D341Med (cell line): Measurements from ENCODE around the gene RPS3A.
"Not testable (repeated sequence)": the region's sequence is repeated elsewhere in the genome, so short reads cannot be mapped to it uniquely, and the experiment has no call there.

ENCODE experiments used
- DNase-seq: peaks from one replicate; pipeline ENCODE4 v3.0.0; 2012; ENCODE audit warnings: low spot score

RPS3A gene

GRCh38 chr4:151117371-151117962, 18.0 kb downstream of the RPS3A start:
- DNase-seq: peak; percentile 68

DNA sequence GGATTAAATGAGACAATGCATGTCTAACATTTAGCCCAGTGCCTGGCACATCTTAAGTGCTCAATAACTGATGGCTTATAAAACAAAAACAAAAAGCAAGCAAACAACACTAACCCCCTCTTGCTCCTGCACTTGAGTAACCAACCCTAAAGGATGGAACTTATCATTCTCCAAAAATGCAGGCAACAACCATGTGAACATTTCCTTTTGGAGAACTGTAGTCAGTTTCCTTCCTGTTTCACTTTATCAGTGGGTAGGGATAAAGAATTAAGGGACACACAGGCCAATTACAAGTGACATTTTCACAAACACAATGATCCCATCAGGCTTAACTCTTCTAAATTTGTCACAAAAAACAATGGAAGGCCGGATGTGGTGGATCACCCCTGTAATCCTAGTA, 30.4 kb downstream of the RPS3A start:
- no peak for DNase-seq

DNA sequence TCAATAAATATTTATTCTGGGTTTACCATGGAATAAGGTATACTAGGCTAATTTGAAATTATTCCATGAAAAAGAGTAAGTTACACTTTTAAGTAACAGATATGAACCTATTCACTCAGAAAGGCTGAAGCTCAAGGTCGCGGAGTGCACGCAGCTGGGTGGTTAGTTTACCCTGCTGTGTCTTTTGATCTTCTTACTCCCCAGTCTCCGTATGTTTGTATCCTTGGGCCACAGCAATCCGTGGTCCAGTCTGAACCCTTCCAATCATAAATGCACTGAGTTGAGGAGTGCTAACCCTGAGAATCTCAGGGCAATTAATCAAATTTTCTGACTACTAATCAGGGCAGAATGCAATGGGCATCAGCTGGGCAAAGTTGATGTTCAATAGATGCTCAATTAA, 33.9 kb downstream of the RPS3A start:
- DNase-seq: no peak

DNA sequence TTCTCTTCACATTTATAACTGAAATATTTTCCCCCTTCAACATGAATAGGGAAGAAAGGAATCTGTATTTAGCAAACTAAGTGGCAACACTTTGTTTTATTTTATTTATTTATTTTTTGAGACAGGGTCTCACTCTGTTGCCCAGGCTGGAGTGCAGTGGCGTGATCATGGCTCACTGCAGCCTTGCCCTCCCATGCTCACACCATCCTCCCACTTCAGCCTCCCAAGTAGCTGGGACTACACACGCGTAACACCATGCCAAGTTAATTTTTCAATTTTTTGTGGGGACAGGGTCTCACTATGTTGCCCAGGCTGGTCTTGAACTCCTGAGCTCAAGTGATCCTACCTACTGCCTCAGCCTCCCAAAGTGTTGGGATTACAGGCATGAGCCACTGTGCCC, 36.6 kb downstream of the RPS3A start:
- not testable (repeated sequence) for DNase-seq

GRCh38 chr4:151139814-151140213, 40.4 kb downstream of the RPS3A start:
- DNase-seq: no peak

DNA sequence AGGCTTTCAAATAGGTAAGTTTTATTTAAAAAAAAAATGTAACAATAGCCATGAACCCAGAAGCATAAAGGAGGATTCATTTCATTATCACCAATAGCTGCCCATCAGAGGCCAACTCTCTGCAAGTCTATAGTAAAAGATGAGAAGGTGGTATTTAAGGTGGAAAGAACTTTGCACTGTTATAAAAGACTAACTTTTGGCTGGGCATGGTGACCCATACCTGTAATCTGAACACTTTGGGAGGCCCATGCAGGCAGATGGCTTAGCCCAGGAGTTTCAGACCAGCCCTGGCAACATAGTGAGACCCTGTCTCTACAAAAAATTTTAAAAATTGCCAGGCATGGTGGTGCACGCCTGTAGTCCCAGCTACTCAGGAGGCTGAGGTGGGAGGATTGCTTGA, 43.3 kb downstream of the RPS3A start:
- DNase-seq: no peak

DNA sequence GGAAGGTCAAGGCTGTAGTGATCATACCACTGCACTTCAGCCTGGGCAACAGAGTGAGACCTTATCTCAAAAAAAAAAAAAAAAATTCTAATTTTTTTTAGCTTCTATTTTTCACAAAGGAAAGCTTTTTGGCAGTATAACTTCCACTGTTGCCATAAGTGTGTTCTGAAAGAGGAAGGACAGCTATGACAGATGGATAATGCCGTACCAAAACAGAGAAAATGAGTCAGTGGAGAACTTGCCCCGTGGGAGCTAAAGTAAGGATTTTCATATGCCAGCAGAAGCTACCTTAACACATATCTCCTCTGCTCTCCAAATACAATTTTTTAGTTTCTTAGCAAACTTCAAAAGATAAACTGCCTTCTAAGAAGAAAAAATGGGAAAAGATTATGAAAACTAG, 43.7 kb downstream of the RPS3A start:
- DNase-seq: no peak

DNA sequence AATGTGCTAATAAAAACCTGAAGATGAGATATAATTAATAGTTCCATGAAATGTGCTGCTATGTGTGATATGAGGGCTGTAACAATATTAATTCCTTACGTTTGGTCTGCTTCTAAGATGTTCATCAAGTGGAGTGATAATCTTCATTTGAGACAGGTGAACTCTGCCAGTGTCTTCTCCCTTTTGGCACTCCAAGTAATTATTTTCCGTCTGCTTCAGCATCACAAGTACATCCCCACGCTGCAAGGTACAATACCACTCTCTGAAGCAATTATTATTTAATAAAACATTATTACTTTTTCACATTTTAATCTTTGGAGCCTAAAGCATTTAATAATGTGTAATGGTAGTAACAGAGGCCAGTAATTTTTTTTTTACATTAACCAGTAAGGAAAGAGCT, 44.4 kb downstream of the RPS3A start:
- no peak for DNase-seq

GRCh38 chr4:151144329-151145072, 45.1 kb downstream of the RPS3A start:
- no peak for DNase-seq

DNA sequence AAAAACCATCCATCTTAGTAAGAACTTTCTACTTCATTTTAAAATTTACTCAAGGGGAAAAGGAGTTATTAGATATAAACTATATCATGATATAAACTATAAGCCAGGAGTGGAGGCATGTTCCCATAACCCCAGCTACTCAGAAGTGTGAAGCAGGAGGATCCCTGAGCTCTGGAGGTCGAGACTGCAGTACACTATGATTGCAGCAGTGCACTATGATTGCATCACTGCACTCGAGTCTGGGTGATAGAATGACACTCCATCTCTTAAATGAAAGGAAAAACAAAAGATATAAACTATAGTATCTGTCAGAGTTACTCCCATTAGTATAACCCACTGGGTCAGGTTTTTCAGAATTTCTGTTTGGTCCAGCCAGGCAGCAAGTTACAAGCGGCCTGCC, 47.6 kb downstream of the RPS3A start:
- DNase-seq: no peak

DNA sequence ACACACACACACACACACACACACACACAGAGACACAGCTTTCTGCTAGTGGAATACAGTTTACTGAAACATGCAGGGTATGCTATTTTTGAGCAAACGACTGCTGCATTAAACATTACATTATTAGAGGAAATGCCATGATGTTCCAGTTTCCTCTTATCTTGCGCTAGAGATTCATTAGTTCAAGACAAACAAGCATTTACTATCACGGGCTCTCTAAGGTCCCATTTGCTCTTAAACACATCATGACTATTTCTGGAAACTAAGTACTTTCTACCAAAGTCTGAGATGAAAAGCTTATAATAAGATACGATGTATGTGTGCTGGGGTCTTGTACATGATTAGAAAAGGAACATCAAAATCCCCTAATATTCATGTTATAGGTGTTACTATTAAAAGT, 48.8 kb downstream of the RPS3A start:
- DNase-seq: no peak

- DNase-seq: no peak
Measured at GRCh38 chr4:151150821-151151580, 51.6 kb downstream of the RPS3A start.

GRCh38 chr4:151152028-151152427, 52.6 kb downstream of the RPS3A start:
- no peak for DNase-seq

GRCh38 chr4:151153585-151153984, 54.2 kb downstream of the RPS3A start:
- DNase-seq: no peak
